NCI-H2029 (cell line): Measurements from ENCODE around the gene KCNE5.
"Not testable (repeated sequence)": the region's sequence is repeated elsewhere in the genome, so short reads cannot be mapped to it uniquely, and the experiment has no call there.

ENCODE experiments used
- DNase-seq: peaks from one replicate; lab custom pipeline; 2025; lab: John Stamatoyannopoulos, UW

Gene KCNE5

GRCh38 chrX:109624641-109625616 lies at the start of gene KCNE5:
KCNE5 (minus strand) TSS chrX:109625172; CDS start chrX:109625020, 152 bp downstream.
- no peak for DNase-seq

GRCh38 chrX:109672239-109672638 lies 47.3 kb upstream of the KCNE5 start:
- no peak for DNase-seq

DNA sequence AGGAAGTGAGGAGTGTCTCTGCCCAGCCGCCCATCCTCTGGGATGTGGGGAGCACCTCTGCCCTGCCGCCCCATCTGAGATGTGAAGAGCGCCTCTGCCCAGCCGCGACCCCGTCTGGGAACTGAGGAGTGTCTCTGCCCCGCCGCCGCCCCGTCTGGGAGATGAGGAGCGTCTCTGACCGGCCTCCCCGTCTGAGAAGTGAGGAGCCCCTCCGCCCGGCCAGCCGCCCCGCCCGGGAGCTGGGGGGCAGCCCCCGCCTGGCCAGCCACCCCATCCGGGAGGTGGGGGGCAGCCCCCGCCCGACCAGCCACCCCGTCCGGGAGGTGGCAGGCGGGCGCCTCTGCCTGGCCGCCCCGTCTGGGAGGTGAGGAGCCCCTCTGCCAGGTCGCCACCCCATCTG lies 46.2 kb upstream of the KCNE5 start:
- not testable (repeated sequence) for DNase-seq

GRCh38 chrX:109667986-109668385 lies 43.0 kb upstream of the KCNE5 start:
- no peak for DNase-seq

- no peak for DNase-seq
These were observed 35.6 kb upstream of the KCNE5 start for GRCh38 chrX:109660435-109661143.

GRCh38 chrX:109658391-109658790 lies 33.4 kb upstream of the KCNE5 start:
- DNase-seq, result no peak

- DNase-seq, result not testable (repeated sequence)
These were observed 32.4 kb upstream of the KCNE5 start for GRCh38 chrX:109657364-109657763.

DNA sequence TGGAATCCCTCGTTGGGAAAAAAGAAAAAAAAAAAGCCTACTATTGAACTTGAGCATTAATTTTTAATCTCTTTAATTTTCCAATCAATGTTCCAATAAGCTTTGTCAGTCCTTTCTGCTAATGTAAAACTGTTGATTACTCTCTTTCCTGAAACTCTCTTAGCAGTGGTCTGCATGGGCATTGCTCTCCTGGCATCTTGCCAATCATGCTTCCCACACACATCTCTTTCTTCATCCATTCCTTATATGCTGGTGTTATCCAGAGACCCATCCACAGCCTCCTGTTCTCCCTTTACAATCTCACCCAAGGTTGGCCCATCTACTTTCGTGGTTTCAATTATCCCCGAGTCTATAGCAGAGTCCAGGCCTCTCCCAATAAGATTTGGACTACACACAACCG lies 31.8 kb upstream of the KCNE5 start:
- no peak for DNase-seq

- DNase-seq, result no peak
These were observed 30.7 kb upstream of the KCNE5 start for GRCh38 chrX:109655502-109656201.

DNA sequence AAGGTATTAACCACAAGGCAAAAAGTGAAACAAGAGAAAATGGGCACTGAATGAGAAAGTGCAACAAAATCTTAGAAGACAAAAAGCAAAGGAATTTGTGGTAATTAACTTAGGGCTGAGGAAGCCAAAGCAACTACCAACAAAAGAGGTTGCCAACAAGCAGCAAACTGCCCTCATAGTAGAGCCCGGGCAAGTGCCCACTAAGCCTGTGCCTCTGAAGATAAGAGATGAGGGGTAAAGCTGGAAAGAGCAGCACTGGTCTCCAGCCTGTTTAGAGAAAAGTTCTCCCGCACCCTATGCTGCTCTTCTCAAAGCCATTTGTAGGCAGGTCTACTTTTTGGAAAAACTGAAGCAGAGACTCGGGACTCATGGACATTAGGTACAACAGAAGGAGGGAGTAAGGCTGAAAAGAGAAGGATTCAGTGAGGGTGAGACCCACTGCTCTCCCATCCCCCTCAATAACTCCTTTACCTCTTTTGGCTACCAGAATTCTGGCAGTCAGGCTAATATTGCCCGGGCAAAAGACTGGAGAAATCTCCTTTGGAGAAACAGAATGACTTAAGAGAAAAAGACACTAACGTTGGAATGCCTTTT lies 29.6 kb upstream of the KCNE5 start:
- DNase-seq, result no peak

DNA sequence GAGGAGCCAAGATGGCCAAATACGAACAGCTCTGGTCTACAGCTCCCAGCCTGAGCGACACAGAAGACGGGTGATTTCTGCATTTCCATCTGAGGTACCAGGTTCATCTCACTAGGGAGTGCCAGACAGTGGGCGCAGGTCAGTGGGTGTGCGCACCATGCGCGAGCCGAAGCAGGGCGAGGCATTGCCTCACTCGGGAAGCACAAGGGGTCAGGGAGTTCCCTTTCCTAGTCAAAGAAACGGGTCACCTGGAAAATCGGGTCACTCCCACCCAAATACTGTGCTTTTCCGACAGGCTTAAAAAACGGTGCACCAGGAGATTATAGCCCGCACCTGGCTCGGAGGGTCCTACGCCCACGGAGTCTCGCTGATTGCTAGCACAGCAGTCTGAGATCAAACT lies 19.7 kb upstream of the KCNE5 start:
- not testable (repeated sequence) for DNase-seq

GRCh38 chrX:109643687-109644086 lies 18.7 kb upstream of the KCNE5 start:
- DNase-seq, result no peak

- no peak for DNase-seq
These were observed 13.2 kb upstream of the KCNE5 start for GRCh38 chrX:109638158-109638557.

GRCh38 chrX:109637477-109637876 lies 12.5 kb upstream of the KCNE5 start:
- not testable (repeated sequence) for DNase-seq

DNA sequence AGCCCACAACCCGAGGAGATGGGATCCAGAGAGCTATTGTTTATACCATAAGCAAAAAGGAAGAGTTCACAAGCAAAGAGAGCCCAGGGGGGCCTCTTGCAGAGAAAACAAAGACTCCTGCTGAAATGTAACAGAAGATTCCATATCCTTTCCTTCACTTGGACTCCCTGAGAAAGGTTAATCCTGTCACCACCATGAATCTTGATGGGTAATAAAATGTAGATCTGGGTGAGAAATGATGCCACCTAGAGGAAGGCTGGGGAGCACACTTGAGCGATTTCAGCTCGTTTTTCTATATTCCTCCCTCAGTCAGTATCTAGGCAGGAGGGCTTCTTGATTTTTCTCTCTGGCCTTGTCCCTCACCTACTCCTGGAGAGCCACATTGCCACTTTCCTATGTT lies 10.2 kb upstream of the KCNE5 start:
- no peak for DNase-seq

- DNase-seq, result no peak
These were observed 8.0 kb upstream of the KCNE5 start for GRCh38 chrX:109632906-109633504.

DNA sequence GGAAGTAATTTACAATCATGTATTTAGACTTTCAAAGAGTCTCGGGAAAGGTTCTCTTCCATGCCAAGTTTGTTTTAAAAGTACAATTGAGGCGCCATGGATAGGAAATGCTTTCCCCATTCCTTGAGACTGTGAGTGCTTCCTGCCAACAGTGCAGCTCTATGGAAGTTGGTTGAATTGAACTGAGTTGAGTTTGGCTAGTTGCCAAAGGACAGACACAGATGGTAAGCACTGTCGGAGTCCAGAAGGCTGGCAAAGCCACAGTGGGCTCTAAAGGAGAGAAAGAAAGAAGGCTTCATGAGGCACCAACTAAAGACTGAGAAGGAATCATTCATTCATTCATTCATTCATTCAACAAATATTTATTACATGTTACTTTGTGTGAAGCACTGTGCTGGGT lies 4.3 kb upstream of the KCNE5 start:
- no peak for DNase-seq

DNA sequence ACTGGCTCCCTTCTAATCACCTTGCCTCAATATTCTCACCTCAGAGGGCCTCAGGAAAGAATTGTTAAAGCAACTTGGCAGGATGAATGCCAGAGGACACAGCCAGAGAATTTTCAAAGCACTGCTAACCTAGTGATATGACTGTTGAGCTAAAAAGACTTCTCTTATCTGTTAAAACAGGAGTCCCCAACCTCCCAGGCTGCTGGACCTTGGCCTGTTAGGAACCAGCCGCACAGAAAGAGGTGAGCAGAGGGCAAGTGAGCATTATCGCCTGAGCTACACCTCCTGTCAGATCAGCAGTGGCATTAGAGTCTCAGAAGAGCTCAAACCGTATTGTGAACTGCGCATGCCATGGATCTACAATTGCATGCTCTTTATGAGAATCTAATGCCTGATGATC lies 1.7 kb upstream of the KCNE5 start:
- DNase-seq, result no peak

DNA sequence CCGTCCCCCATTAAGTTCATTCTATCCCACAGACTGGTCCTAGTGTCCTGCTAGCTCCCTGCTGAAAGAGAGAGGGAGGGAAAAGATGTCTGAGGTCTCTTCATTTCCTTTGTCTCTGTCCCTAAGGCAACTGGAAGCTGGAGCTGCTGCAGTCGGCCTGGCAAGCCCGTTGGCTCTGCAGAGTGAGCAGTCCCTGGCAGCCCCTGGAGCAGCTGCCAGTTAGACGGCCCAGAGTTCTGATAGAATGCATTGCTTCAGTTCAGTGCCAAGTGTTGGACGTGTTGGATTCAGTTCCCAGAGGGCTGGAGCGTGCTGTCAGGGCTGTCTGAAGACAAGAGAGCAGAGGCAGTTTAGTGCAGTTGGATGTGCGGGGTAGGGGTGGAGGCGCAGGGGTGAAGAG lies 975 bp downstream of the KCNE5 start:
- no peak for DNase-seq

DNA sequence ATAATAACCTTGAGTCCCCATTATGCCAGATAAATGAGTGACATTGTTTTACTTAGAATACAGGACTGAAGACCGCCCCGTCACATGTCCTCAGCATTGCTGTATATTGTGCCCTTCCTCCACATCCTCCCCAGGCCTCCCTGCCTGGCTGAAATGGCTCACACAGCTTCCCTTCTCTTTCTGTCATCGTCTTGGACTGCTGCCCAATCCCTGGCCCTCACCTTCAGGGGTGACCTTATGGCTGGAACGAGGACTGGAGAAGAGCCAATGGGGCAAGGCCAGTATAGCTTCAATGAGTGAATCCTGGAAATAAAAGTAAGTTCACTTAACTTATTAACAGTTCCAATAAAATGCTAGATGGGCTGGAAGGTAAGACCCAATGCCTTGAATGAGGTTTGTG lies 2.7 kb downstream of the KCNE5 start:
- no peak for DNase-seq

DNA sequence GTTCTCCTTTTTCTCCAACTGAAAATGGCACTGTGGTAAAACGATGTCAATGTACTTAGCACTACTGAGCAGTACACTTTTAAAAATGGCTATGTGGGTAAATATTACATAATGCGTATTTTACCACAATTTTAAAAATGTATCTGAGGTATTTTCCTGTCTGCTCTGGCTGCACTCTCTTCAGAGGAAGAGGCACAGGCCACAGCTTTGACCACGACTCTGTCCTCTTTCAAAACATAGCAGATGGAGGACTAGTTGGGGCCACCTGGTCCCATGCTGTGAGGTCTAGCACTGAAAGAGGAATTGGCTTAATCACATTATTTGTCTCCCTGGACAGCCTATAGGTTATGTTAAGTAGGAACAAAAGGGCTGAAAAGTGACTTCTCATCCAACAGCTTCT lies 5.2 kb downstream of the KCNE5 start:
- DNase-seq, result no peak

DNA sequence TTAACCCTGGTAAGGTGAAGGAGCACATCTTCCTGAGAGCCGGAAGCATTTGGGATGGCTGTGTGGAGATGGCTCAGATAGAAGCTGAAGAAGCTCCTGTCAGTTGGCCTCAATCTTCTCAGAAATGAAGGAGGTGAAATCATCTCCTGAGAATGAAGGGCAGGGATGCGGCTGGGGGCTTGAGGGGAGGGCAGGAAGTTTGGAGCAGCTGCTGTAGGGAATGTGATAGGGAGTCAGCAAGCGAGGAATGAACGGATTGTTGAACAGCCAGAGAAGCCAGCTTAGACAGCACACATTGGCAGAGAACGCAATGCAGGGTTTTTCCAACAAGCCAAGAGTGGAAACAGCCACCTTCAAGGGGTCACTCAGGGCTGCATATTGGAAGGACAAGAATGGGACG lies 10.0 kb downstream of the KCNE5 start:
- no peak for DNase-seq
